NCI-H2227 (cell line): ENCODE results near the gene MGAT1.
"Not testable (repeated sequence)": the region's sequence is repeated elsewhere in the genome, so short reads cannot be mapped to it uniquely, and the experiment has no call there.

ENCODE experiments used
- DNase-seq: peaks from one replicate; lab custom pipeline; 2025; ENCODE audit not compliant: unreplicated experiment; lab: John Stamatoyannopoulos, UW

Gene MGAT1

GRCh38 chr5:180802325-180803180 is at the start of gene MGAT1:
Gene MGAT1 (minus strand): TSS chr5:180802806. CDS start chr5:180792971, 9,835 bp downstream.
- peak; percentile 67 for DNase-seq

DNA sequence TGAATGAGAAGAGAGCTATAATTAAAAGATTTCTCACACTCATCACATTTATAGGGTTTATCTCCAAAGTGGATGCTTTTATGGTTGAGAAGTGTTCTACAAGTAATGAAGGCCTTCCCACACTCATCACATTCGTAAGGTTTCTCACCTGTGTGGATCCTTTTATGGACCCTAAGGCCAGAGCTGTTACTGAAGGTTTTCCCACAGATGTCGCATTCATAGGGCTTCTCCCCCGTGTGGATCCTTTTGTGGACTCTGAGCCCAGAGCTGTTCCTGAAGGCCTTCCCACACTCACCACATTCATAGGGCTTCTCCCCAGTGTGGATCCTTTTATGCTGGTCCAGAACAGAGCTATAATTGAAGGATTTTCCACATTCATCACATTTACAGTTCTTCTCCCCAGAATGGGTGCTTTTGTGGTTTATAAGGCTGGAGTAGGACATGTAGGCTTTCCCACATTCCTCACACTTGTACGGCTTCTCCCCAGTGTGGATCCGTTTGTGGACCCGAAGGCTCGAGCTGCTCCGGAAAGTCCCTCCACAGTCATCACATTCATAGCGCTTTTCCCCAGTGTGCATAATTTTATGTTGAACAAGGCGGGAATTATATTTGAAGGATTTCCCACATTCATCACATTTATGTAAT is 48.0 kb upstream of the MGAT1 start:
- no peak for DNase-seq

GRCh38 chr5:180849827-180850226 is 47.2 kb upstream of the MGAT1 start:
- no peak for DNase-seq

GRCh38 chr5:180848878-180849277 is 46.3 kb upstream of the MGAT1 start:
- DNase-seq, result no peak

GRCh38 chr5:180848265-180848664 is 45.7 kb upstream of the MGAT1 start:
- DNase-seq, result no peak

DNA sequence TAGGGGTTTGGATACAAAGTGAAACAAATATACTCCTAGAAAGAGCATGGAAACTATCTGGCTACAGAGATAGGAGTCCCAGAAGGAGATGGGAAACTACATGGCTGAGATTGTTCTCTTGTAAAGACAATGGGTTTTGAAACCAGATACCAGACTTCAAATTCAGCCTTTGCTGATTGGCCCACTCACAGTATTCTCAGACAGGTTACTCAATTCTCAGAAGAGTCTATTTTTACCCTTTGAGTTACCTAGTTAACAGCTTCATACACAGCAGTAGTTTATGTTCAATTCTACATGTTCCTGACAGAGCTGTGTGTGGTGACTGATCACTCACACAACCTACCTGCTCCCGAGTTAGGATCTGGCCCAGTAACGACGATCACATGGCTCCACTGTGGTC is 44.4 kb upstream of the MGAT1 start:
- no peak for DNase-seq

DNA sequence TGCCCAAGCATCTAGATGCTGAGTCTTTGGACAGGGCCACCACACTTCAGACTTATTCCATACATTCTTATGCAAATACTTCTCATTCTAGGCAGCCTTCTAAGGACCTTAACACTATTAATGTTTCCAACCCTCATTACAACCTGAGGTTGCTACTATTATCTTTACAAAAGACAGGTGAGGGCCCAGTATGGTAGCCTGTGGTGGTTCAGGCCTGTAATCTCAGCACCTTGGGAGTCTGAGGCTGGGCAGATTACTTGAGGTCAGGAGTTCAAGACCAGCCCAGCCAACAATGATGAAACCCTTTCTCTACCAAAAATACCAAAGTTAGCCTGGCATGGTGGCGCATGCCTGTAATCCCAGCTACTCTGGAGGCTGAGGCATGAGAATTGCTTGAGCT is 42.3 kb upstream of the MGAT1 start:
- no peak for DNase-seq

GRCh38 chr5:180844432-180844831 is 41.8 kb upstream of the MGAT1 start:
- DNase-seq, result no peak

- DNase-seq, result no peak
Measured at GRCh38 chr5:180839935-180840334, 37.3 kb upstream of the MGAT1 start.

- DNase-seq, result no peak
Measured at GRCh38 chr5:180839227-180839626, 36.6 kb upstream of the MGAT1 start.

DNA sequence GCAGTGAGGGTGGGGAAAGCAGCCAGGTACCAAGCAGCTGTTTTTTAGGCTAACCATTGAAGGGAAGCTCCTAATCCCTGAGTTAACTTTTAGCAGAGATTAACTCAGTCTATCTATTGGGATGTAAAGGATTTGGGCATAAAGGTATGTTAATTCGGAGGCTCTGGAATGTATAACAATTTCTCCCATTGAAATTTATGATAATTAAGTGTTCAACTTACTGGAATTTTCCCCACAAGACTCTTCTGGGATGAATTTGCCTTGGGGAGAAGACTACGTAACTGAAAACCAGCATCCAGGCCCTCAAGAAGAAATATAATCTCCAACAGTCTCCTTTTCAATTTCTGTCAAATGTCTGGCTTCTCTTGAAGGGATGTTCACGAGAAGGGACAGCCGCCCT is 34.9 kb upstream of the MGAT1 start:
- DNase-seq, result no peak

- no peak for DNase-seq
Measured at GRCh38 chr5:180832638-180833068, 30.0 kb upstream of the MGAT1 start.

GRCh38 chr5:180831139-180832093 is 28.8 kb upstream of the MGAT1 start:
- DNase-seq, result peak; percentile 64

DNA sequence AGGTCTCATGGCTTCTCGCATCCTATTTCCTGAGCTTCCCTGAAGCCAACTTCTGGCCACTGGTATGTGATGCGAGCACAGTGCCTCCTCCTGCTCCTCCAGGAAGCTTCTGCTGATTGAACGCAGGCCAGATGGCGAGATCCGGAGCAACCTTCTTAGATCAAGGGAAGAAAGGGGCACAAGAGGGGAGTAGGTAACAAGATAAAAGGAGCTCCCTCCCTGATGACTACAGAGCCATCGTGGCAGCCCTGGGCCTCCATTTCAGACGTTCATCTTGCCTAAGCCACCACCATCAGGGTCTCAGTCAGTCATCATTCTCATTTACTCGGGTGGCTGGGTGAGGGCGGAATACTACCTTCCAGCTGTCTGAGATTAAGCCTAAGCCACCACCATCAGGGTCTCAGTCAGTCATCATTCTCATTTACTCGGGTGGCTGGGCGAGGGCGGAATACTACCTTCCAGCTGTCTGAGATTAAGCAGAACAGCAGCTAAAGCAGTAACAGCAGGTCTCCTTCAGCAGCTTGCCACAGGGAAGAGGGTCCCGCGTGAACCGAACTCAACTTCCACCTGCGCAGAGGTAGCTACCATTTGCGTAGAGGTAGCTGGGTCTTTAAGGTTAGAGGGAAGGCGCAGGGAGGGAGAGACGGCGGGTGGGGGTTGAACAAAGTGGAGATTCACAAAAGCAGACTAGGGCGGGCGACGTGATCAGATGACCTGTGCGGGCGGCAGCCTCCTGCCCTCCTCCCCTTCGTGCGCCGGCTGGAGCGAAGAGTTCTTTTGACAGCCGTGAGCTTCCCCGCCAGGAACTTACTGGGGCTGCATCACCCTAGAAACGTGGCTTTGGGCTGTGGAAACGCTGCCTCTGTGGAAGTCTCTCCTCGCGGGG is 27.9 kb upstream of the MGAT1 start:
- peak; percentile 57 for DNase-seq

DNA sequence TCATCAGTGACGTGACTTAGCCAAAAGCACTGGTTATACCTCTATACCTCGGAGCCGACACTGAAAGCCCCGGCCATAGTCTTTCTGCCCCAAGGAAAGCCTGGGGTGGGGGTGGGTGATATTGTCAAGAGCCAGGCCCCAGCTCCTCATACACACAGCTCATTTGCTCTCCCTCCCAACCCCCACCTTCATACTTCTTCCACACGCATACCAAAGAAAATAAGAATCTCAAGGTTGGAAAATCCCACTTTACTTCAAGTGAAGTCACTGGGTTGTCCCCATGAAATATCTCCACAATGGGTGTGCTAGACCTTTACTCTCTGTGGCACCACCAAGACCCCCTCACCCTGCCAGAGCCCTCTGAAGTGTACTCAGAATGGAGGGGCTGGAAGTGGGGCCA is 27.1 kb upstream of the MGAT1 start:
- DNase-seq, result no peak

GRCh38 chr5:180828756-180829531 is 26.3 kb upstream of the MGAT1 start:
- not testable (repeated sequence) for DNase-seq

DNA sequence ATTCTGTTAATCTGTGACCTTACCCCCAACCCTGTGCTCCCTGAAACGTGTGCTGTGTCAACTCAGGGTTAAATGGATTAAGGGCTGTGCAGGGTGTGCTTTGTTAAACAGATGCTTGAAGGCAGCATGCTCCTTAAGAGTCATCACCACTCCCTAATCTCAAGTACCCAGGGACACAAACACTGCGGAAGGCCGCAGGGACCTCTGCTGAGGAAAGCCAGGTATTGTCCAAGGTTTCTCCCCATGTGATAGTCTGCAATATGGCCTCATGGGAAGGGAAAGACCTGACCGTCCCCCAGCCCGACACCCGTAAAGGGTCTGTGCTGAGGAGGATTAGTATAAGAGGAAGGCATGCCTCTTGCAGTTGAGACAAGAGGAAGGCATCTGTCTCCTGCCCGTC is 24.8 kb upstream of the MGAT1 start:
- DNase-seq, result not testable (repeated sequence)

DNA sequence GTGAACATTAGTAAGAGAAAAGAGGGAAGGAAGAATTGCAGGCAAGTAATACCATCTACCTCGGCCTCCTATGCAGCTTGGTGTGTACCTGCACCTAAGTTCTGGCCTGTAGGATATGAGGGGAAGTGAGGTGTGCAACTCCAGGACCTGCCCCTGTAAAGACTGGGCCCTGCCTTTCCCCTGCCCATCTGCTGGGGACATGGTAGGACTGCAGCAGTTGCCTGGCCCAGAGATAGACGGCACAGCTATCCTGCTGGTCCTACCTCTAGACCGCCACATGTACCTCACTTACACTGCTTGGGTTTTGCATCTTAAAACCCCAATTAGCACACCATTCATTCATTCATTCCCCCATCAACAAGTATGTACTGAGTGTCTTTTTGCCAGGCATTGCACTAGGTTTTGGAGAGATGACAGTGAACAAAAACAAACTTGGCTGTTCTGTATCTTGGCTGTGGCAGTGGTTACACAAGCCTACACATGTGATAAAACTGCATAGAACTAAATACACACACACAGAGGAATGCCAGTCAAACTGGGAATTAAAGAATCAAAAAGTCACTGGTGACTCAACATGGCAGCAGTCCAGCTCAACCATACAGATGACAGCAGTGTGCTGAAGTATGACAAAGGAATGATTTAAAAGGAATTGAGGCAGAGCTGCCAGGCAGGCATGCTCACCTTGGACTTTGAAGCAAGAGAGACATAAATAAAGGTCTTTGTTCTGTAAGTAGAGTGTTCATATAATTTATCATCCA is 23.3 kb upstream of the MGAT1 start:
- DNase-seq, result no peak
